Measurements from ENCODE around the gene MYL2.

Gene MYL2

DNA sequence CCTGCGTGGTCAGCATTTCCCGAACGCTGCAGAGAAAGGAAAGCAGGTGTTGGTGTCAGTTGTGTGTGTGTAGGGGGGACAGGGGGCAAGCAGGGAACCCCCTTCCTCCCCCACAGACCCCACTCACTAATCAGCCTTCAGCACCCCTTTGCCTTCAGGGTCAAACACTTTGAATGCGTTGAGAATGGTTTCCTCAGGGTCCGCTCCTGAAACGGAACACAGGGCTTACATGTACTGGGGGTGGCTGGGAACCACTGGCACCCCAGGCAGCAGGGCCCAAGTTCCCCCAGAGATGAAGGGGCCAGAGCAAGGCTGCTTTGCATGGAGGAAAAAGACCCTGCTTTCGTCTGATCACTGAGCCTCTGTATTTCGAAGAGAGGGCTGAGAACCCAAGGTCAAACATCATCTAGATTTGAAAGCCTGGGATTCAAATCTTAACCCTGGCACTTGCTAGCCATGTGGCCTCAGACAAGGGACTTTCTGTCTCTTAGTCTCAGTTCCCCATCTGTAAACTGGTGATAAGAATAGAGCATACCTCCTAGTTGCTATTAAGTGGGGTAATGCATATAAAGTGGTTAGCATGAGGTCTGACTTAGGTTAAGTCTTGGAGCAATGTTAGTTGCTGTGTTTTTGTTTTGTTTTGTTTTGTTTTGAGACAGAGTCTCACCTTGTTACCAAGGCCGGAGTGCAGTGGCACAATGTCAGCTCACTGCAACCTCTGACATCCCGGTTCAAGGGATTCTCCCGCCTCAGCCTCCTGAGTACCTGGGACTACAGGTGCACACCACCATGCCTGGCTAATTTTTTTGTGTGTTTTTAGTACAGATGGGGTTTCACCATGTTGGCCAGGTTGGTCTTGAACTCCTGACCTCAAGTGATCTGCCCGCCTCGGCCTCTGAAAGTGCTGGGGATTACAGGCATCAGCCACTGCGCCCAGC, 7.0 kb downstream of the MYL2 start:
- no peak for TF ChIP-seq CTCF (conservative IDR thresholded peaks at IDR 0.05; ENCODE audit: low read depth)
- POLR2A ChIA-PET (ENCODE audit: low non-redundant PET): no interaction called here
- CTCF ChIA-PET: no interaction called here
- no peak overlapping the region for H3K27ac ChIP-seq
- no peak for DNase-seq (ENCODE audit: low spot score)

DNA sequence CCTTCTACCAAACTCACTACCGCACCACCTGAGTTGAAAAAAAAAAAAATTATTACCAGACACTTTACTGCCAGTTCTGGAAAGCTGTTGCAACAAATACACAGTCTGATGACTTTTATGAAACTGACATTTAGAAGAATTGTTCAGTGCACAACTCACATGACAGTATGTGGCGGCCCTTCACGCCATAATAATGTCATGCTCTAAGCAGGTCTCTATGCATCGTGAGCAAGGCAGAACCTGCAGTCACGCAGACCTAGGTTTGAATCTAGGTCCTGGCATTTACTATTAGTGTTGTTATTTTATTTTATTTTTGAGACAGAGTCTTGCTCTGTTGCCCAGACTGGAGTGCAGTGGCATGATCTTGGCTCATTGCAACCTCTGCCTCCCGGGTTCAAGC, 8.1 kb downstream of the MYL2 start:
- TF ChIP-seq CTCF (conservative IDR thresholded peaks at IDR 0.05; ENCODE audit: low read depth): no peak
- H3K27ac ChIP-seq: no peak overlapping the region
- no peak for DNase-seq (ENCODE audit: low spot score)
- POLR2A ChIA-PET (ENCODE audit: low non-redundant PET): no interaction called here
- CTCF ChIA-PET: interaction anchor here (0.6 kb wide), 2 partner anchors 65 to 485 kb away, joined by 3 read pairs; no protein-coding TSS in a partner anchor

DNA sequence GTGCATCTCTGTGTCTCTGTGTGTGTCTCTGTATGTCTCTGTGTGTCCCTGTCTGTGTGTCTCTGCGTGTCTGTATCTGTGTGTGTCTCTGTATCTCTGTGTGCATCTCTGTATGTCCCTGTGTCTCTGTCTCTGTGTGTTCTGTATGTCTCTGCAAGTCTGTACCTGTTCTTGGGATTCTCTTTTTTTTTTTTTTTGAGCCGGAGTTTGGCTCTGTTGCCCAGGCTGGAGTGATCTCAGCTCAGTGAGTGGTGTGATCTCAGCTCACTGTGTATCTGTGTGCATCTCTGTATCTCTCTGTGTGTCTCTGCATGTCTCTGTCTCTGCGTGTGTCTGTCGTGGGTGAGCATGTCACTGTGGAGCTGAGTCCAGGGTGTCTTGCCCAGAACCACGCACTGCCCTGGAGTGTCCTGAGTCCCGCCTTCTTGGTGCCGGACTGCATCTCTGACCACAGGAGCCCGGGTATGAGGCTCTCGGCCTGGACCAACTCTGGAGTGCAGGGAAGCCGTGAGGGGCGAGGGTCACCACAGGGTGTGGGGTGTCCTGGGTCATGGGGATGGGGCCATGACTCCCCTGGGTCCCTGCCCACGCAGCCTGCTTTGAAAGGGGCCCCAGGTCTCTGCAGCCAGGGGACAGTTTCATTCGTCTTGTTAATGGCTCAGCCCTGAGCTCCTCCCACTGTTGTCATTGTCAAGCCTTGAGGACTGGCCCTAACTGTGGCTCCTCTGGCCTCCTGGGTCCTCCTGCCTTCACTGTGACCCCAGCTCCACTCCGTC, 11.8 kb downstream of the MYL2 start:
- CTCF ChIA-PET: no interaction called here

GRCh38 chr12:110907583-110907982, 12.8 kb downstream of the MYL2 start:
- CTCF ChIA-PET: no interaction called here
- POLR2A ChIA-PET (ENCODE audit: low non-redundant PET): no interaction called here
- no peak for TF ChIP-seq CTCF (conservative IDR thresholded peaks at IDR 0.05; ENCODE audit: low read depth)
- no peak for DNase-seq (ENCODE audit: low spot score)
- peak overlapping the region; percentile 70 for H3K27ac ChIP-seq

More for the DNA sequence above, 11.8 kb downstream of the MYL2 start:
- TF ChIP-seq CTCF (conservative IDR thresholded peaks at IDR 0.05; ENCODE audit: low read depth): no peak
- POLR2A ChIA-PET (ENCODE audit: low non-redundant PET): no interaction called here
- peak overlapping the region; percentile 51; the same call in 1 of the 2 replicates for H3K27ac ChIP-seq
- no peak for DNase-seq (ENCODE audit: low spot score)

DNA sequence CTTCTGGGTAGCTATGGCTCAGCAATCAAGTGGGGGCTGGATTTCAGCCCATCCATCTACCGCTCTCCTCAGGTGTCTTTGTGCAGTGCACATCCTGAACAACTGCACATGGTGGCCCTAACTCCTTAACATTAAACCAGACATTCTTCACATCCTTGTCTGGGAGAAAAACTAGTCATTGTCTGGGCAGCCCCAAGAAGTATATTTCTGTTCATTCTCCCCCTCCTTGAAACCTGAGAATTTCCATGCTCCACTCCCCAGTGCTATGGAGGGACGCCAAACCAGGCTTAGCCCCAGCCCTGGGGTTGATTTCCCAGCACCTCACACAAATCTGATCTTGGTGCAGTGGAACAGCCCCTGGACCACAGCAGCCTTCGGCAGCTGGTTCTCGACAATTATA, 13.4 kb downstream of the MYL2 start:
- POLR2A ChIA-PET (ENCODE audit: low non-redundant PET): no interaction called here
- TF ChIP-seq CTCF (conservative IDR thresholded peaks at IDR 0.05; ENCODE audit: low read depth): no peak
- CTCF ChIA-PET: interaction anchor here (0.6 kb wide), 1 partner anchor 123 kb away, joined by 8 read pairs; no protein-coding TSS in a partner anchor
- no peak for DNase-seq (ENCODE audit: low spot score)
- H3K27ac ChIP-seq: peak overlapping the region; percentile 70

DNA sequence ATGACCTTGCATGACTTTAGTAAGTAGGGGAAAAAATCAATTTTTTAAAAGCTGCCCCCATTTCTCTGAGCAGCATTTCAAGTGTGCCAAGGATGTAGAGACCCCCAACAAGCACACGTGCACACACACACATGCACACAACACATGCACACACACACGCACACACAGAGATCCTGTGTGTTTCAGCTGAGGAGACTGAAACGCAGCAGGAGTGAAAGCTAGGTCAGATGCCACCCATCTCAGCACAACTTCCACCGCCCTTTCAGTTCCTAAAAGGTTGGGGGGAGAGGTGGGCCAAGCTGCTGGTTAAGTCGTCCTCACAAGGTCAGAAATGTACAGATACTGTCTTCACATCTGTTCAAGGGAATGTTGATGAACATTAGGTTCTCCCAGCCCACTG, 13.9 kb downstream of the MYL2 start:
- CTCF ChIA-PET: interaction anchor here (0.5 to 0.6 kb wide), 2 partner anchors 122 to 179 kb away, joined by 4 to 8 read pairs; no protein-coding TSS in a partner anchor
- POLR2A ChIA-PET (ENCODE audit: low non-redundant PET): no interaction called here
- DNase-seq (ENCODE audit: low spot score): no peak
- H3K27ac ChIP-seq: peak overlapping the region; percentile 70
- no peak for TF ChIP-seq CTCF (conservative IDR thresholded peaks at IDR 0.05; ENCODE audit: low read depth)

All from RWPE1 (cell line).